A673 (cell line): ENCODE measurements around the gene CXCL6. TPM values are rescaled to one million over a fixed set of nuclear protein-coding genes. Genes with fewer than 3 reads are reported as not detected.

Source experiments
- BruUV-seq: library from RNA; stranded (reverse); fragments of 400-500 nt; replicated peaks from 2 replicates; lab custom pipeline; 2021; lab: Mats Ljungman, UMichigan
- CTCF ChIA-PET: fragments of 300-600 bp; sonication (Branson Sonifier 250); formaldehyde crosslinking; loops from one replicate; lab custom pipeline; 2022; ENCODE audit warnings: antibody characterized with exemption; lab: Charles Lee
- POLR2A ChIA-PET: fragments of 300-600 bp; sonication (Branson Sonifier 250); formaldehyde crosslinking; loops from one replicate; lab custom pipeline; 2022; ENCODE audit warnings: antibody characterized with exemption; ENCODE audit not compliant: low non-redundant PET; lab: Charles Lee
- DNase-seq: peaks from one replicate; pipeline ENCODE4 v3.0.0-alpha.2; 2015; ENCODE audit warnings: low spot score
- H3K27ac ChIP-seq: fragments of 200-600 bp; sonication (generic); 2 replicates; pipeline ENCODE4 v1.5.1; 2016; ENCODE audit warnings: mixed run types, low read depth, mild to moderate bottlenecking, mixed read lengths, antibody characterized with exemption, low read length; ENCODE audit not compliant: poor library complexity, severe bottlenecking
- H3K27me3 ChIP-seq: fragments of 200-600 bp; sonication (generic); replicated peaks from 2 replicates; pipeline ENCODE4 v1.6.1; 2017; ENCODE audit warnings: mixed run types, low read depth, mild to moderate bottlenecking, mixed read lengths, antibody characterized with exemption, low read length; ENCODE audit not compliant: insufficient read depth, poor library complexity
- H3K36me3 ChIP-seq: fragments of 200-600 bp; sonication (generic); 2 replicates; pipeline ENCODE4 v1.6.1; 2016; ENCODE audit warnings: mixed run types, mild to moderate bottlenecking, mixed read lengths, antibody characterized with exemption, low read length; ENCODE audit not compliant: insufficient read depth, poor library complexity, severe bottlenecking
- H3K4me1 ChIP-seq: fragments of 200-600 bp; sonication (generic); 2 replicates; pipeline ENCODE4 v1.6.1; 2017; ENCODE audit warnings: mixed run types, mild to moderate bottlenecking, mixed read lengths, antibody characterized with exemption, low read length; ENCODE audit not compliant: insufficient read depth, poor library complexity, severe bottlenecking
- H3K4me3 ChIP-seq: fragments of 200-600 bp; sonication (generic); 2 replicates; pipeline ENCODE4 v1.5.1; 2016; ENCODE audit warnings: low read depth, mixed run types, mild to moderate bottlenecking, mixed read lengths, low read length; ENCODE audit not compliant: poor library complexity, severe bottlenecking
- H3K9me3 ChIP-seq: fragments of 200-600 bp; sonication (generic); 2 replicates; pipeline ENCODE4 v1.6.1; 2016; ENCODE audit warnings: mixed run types, low read depth, mild to moderate bottlenecking, mixed read lengths, antibody characterized with exemption, low read length; ENCODE audit not compliant: poor library complexity, severe bottlenecking
- CTCF ChIP-seq: fragments of 300-800, 200-600 bp; sonication (generic); conservative IDR thresholded peaks from 2 replicates; pipeline ENCODE4 v1.5.1; 2017; ENCODE audit warnings: low read depth, mild to moderate bottlenecking, antibody characterized with exemption, low read length, moderate library complexity, mixed read lengths
- EZH2 ChIP-seq: fragments of 200-600 bp; sonication (generic); IDR thresholded peaks from 2 replicates; pipeline ENCODE4 v1.6.1; 2017; ENCODE audit warnings: borderline replicate concordance, low read depth, mild to moderate bottlenecking, mixed read lengths, antibody characterized with exemption, low read length; ENCODE audit not compliant: poor library complexity, severe bottlenecking
- intact Hi-C: fragments of 100-400 bp; cut with micrococcal nuclease; formaldehyde crosslinking; loops from one replicate; pipeline ENCODE4 v1.10.0; 2022; ENCODE audit not compliant: unreplicated experiment
- total RNA-seq: library from RNA; stranded (reverse); gene quantifications from 2 replicates; pipeline ENCODE4 v1.2.3, GENCODE V29; 2021

Gene CXCL6
- total RNA-seq, 1 experiment from 2014 or later: 0.56 TPM

GRCh38 chr4:73841243-73841925 is 4.9 kb downstream of the CXCL6 start:
- POLR2A ChIA-PET: no interaction called here
- intact Hi-C loops: no loop called here
- DNase-seq: no peak
- TF ChIP-seq CTCF (no peak), EZH2 (no peak)
- no peaks in the 10 kb centered on the region for H3K27me3 ChIP-seq
- CTCF ChIA-PET: no interaction called here
- no TSS peak for BruUV-seq
- no peak overlapping the region for H3K4me3 ChIP-seq
- no peaks in the 10 kb centered on the region for H3K9me3 ChIP-seq
- no peaks in the 10 kb centered on the region for H3K4me1 ChIP-seq
- H3K36me3 ChIP-seq: no peaks in the 10 kb centered on the region
- H3K27ac ChIP-seq: no peak overlapping the region

GRCh38 chr4:73842696-73843095 is 6.2 kb downstream of the CXCL6 start:
- no peak overlapping the region for H3K27ac ChIP-seq
- intact Hi-C loops: no loop called here
- ChIA-PET POLR2A (no interaction called here), CTCF (no interaction called here)
- no peaks in the 10 kb centered on the region for H3K9me3 ChIP-seq
- DNase-seq: no peak
- BruUV-seq: no TSS peak
- H3K36me3 ChIP-seq: no peaks in the 10 kb centered on the region
- TF ChIP-seq EZH2 (no peak), CTCF (no peak)
- no peak overlapping the region for H3K4me3 ChIP-seq
- H3K27me3 ChIP-seq: no peaks in the 10 kb centered on the region
- H3K4me1 ChIP-seq: no peaks in the 10 kb centered on the region

GRCh38 chr4:73843369-73843768 is 6.9 kb downstream of the CXCL6 start:
- POLR2A ChIA-PET: no interaction called here
- no TSS peak for BruUV-seq
- CTCF ChIA-PET: no interaction called here

More at GRCh38 chr4:73843369-73843768, 6.9 kb downstream of the CXCL6 start:
- intact Hi-C loops: no loop called here
- H3K36me3 ChIP-seq: no peaks in the 10 kb centered on the region
- H3K4me3 ChIP-seq: no peak overlapping the region
- no peak overlapping the region for H3K27ac ChIP-seq
- H3K4me1 ChIP-seq: no peaks in the 10 kb centered on the region
- no peak for DNase-seq
- H3K9me3 ChIP-seq: no peaks in the 10 kb centered on the region
- no peak for TF ChIP-seq EZH2
- no peak for TF ChIP-seq CTCF
- no peaks in the 10 kb centered on the region for H3K27me3 ChIP-seq
